Measurements from ENCODE around the gene MRPL20. TPM values are rescaled to one million over a fixed set of nuclear protein-coding genes. Genes with fewer than 3 reads are reported as not detected.

MRPL20 gene
- total and polyA plus RNA-seq, 12 donors = 98.9 to 276 (median 158) TPM

- 77 to 82% (median 79%) methylated on average over 2 to 8 of the region's 8 CpGs; no CpG with 5 or more reads in 1 of the 4 donors for WGBS, 4 donors
- Histone ChIP-seq H3K4me1 (replicated peaks in 1 of 2) (no peaks in the 10 kb centered on the region), H3K9me3 (replicated peaks in 1 of 3) (no peaks in the 10 kb centered on the region), H3K27ac (no peak overlapping the region), H3K36me3 (replicated peaks in 1 of 2) (peaks cover 0 to 12% of the 10 kb centered on the region in 2 donors), H3K4me3 (no peak overlapping the region), H3K27me3 (no peaks in the 10 kb centered on the region)
- TF ChIP-seq POLR2A (IDR thresholded peaks at IDR 0.05) (no peak), CTCF (IDR thresholded peaks at IDR 0.05) (no peak)
- intact Hi-C loops (cut with DNase I) = no loop called here
- no peak for DNase-seq
Measured at GRCh38 chr1:1381294-1381693, 25.8 kb downstream of the MRPL20 start.

- Histone ChIP-seq H3K4me3 (no peak overlapping the region), H3K27me3 (no peaks in the 10 kb centered on the region), H3K36me3 (replicated peaks in 1 of 2) (peaks cover 0 to 8% of the 10 kb centered on the region in 2 donors), H3K9me3 (replicated peaks in 1 of 3) (no peaks in the 10 kb centered on the region), H3K4me1 (replicated peaks in 1 of 2) (peaks cover 0 to 3% of the 10 kb centered on the region in 2 donors), H3K27ac (no peak overlapping the region)
- no peak for TF ChIP-seq CTCF (IDR thresholded peaks at IDR 0.05)
- TF ChIP-seq POLR2A (IDR thresholded peaks at IDR 0.05) = no peak
- DNase-seq = no peak
- 90 to 97% (median 90%) methylated on average over 6 to 16 of the region's 16 CpGs; no CpG with 5 or more reads in 1 of the 4 donors for WGBS, 4 donors
- intact Hi-C loops (cut with DNase I) = no loop called here
Measured at GRCh38 chr1:1380860-1381259, 26.2 kb downstream of the MRPL20 start.

- H3K4me1 ChIP-seq (replicated peaks in 1 of 2) = peaks cover 7 to 20% of the 10 kb centered on the region in 2 donors
- no peak overlapping the region for H3K27ac ChIP-seq
- H3K36me3 ChIP-seq (replicated peaks in 1 of 2) = peaks cover 0 to 10% of the 10 kb centered on the region in 2 donors
- no peak for DNase-seq
- intact Hi-C loops (cut with DNase I) = no loop called here
- no peaks in the 10 kb centered on the region for H3K9me3 ChIP-seq (replicated peaks in 1 of 3)
- H3K4me3 ChIP-seq = no peak overlapping the region
- no peaks in the 10 kb centered on the region for H3K27me3 ChIP-seq
- TF ChIP-seq POLR2A (IDR thresholded peaks at IDR 0.05) = no peak
- no peak for TF ChIP-seq CTCF (IDR thresholded peaks at IDR 0.05)
- WGBS, 4 donors = 91 to 97% (median 95%) methylated on average over 16 of the region's 16 CpGs
Measured at GRCh38 chr1:1377540-1378205, 29.4 kb downstream of the MRPL20 start.

DNA sequence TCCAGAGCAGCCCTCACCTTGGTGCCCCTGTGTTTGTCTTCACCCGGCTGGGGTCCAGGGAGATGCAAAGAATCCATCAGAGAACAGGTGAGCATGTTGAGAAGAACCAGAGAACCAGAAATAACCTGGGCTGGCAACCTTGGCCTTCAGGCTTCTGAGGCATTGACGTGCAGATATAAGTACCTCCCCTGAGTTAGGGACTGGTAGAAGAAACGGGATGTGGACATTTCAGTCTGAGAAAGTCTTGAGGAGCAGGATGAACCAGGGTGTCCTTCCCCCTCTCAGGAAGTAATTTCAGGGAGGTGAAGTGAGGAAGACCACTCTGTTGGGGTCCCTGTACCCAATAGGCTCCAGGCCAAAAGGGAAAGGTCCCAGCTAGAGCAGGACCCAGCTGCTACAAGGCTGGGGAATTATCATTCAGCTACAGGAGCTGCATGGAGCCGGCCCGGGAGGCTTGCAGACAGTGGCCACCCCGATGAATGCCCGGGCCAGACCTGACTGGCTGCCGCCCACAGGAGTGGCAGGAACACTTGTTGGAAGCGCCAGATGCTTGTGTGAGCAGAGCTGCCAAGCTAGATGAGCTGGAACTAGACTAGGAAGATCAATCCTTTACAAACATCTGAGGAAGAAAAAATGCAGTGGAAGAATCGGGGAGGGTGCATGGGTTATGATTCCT, 30.4 kb downstream of the MRPL20 start:
- TF ChIP-seq CTCF (IDR thresholded peaks at IDR 0.05) = no peak
- 86 to 93% (median 87%) methylated on average over 6 to 10 of the region's 10 CpGs for WGBS, 4 donors
- Histone ChIP-seq H3K27ac (peak overlapping the region in 1 of 5 donors; percentile 94), H3K9me3 (replicated peaks in 1 of 3) (no peaks in the 10 kb centered on the region), H3K4me3 (no peak overlapping the region), H3K4me1 (replicated peaks in 1 of 2) (peaks cover 7 to 30% of the 10 kb centered on the region in 2 donors), H3K27me3 (no peaks in the 10 kb centered on the region), H3K36me3 (replicated peaks in 1 of 2) (peaks cover 0 to 10% of the 10 kb centered on the region in 2 donors)
- intact Hi-C loops (cut with DNase I) = no loop called here
- no peak for DNase-seq
